H1 (cell line): ENCODE measurements around the gene NDUFAF3.
A peak's percentile ranks its signal among the peaks of the same experiment; 100 is the strongest.

Source experiments
- CHD1 ChIP-seq: IDR thresholded peaks from 2 replicates; pipeline ENCODE4 v1.6.1; 2012; ENCODE audit warnings: low read depth, low read length, improper control_type of control experiment
- CTCF ChIP-seq, 3 experiments: IDR thresholded peaks; 1 replicate in 2 of 3; 2 replicates in 1 of 3; pipeline versions ENCODE4 v1.5.1 to v1.6.1; 2011; ENCODE audit warnings: low read length in 3 of 3, mild to moderate bottlenecking in 3 of 3, inconsistent platforms in 2 of 3, low read depth in 1 of 3, moderate library complexity in 1 of 3; ENCODE audit not compliant: insufficient read depth in 1 of 3; ENCODE audit errors: control extremely low read depth in 1 of 3
- EP300 ChIP-seq, 2 experiments: IDR thresholded peaks; 1 replicate in 1 of 2; 2 replicates in 1 of 2; pipeline ENCODE4 v1.6.1; 2011 to 2012; ENCODE audit warnings: low read depth in 2 of 2, low read length in 2 of 2, mild to moderate bottlenecking in 2 of 2, borderline replicate concordance in 1 of 2, inconsistent platforms in 1 of 2, moderate library complexity in 1 of 2
- EZH2 ChIP-seq: fragments of 200-600 bp; sonication (generic); IDR thresholded peaks from 2 replicates; pipeline ENCODE4 v1.7.1; 2012; ENCODE audit warnings: low read depth, mild to moderate bottlenecking, moderate library complexity, low read length, inconsistent platforms; ENCODE audit not compliant: severe bottlenecking
- PHF8 ChIP-seq: fragments of 200-600 bp; sonication (generic); conservative IDR thresholded peaks from 2 replicates; pipeline ENCODE4 v1.7.1; 2012; ENCODE audit warnings: low read depth, mild to moderate bottlenecking, inconsistent platforms, low read length, moderate library complexity
- POLR2A ChIP-seq, 2 experiments: IDR thresholded peaks; 1 replicate in 1 of 2; 2 replicates in 1 of 2; pipeline ENCODE4 v1.6.1; 2011; ENCODE audit warnings: low read depth in 2 of 2, low read length in 2 of 2, mild to moderate bottlenecking in 2 of 2; ENCODE audit errors: control extremely low read depth in 1 of 2
- RFX5 ChIP-seq: IDR thresholded peaks from 2 replicates; pipeline ENCODE4 v1.6.1; 2011; ENCODE audit warnings: low read depth, low read length, improper control_type of control experiment, borderline replicate concordance
- SP1 ChIP-seq: IDR thresholded peaks from 2 replicates; pipeline ENCODE4 v1.6.1; 2011; ENCODE audit warnings: low read depth, low read length
- TBP ChIP-seq: IDR thresholded peaks from 2 replicates; pipeline ENCODE4 v1.6.1; 2011; ENCODE audit warnings: low read depth, low read length, improper control_type of control experiment

- TF ChIP-seq CTCF (IDR thresholded peaks at IDR 0.05; ENCODE audit: control extremely low read depth in 1 of 3, insufficient read depth in 1 of 3, low read depth in 1 of 3, low read length in 3 of 3) = no peak
- TF ChIP-seq TBP = peak; percentile 96
- TF ChIP-seq POLR2A (IDR thresholded peaks at IDR 0.05; ENCODE audit: control extremely low read depth in 1 of 2, low read depth in 2 of 2, low read length in 2 of 2) = peak in 1 of 2 experiments; percentile 95; a peak in 2 of 3 replicates
- no peak for TF ChIP-seq EP300 (IDR thresholded peaks at IDR 0.05; ENCODE audit: borderline replicate concordance in 1 of 2, low read depth in 2 of 2, low read length in 2 of 2)
- peak; percentile 71; the same call in 1 of the 2 replicates for TF ChIP-seq PHF8
- no peak for TF ChIP-seq EZH2
- TF ChIP-seq RFX5 = no peak
- TF ChIP-seq SP1 = peak; percentile 70; the same call in 1 of the 2 replicates
- no peak for TF ChIP-seq CHD1
Observed at GRCh38 chr3:49021213-49021812, 608 bp upstream of the NDUFAF3 start.
